Neural cell (in vitro differentiated cells): ENCODE results near the gene RAPGEF3. TPM values are rescaled to one million over a fixed set of nuclear protein-coding genes. Genes with fewer than 3 reads are reported as not detected.

Experiments
- H2AFZ ChIP-seq: fragments of 200-600, 300-800 bp; sonication (generic), shearing (Covaris generic); 2 replicates; pipeline ENCODE4 v1.6.0; 2014; ENCODE audit warnings: low read depth, mild to moderate bottlenecking, antibody characterized with exemption, low read length, moderate library complexity
- H3F3A ChIP-seq: fragments of 200-600 bp; shearing (Covaris generic); 2 replicates; pipeline ENCODE4 v1.6.1; 2016; ENCODE audit warnings: mild to moderate bottlenecking, moderate library complexity, mixed read lengths, antibody characterized with exemption, low read length; ENCODE audit not compliant: insufficient read depth, poor library complexity, severe bottlenecking
- H3K27ac ChIP-seq: fragments of 200-600, 300-800 bp; sonication (generic), shearing (Covaris generic); 2 replicates; pipeline ENCODE4 v1.5.1; 2014; ENCODE audit warnings: mild to moderate bottlenecking, low read length, moderate library complexity
- H3K27me3 ChIP-seq: fragments of 300-800, 200-600 bp; sonication (generic), shearing (Covaris generic); 2 replicates; pipeline ENCODE4 v1.6.0; 2014; ENCODE audit warnings: mild to moderate bottlenecking, low read depth, low read length, moderate library complexity; ENCODE audit not compliant: insufficient read depth
- H3K36me3 ChIP-seq: fragments of 300-800, 200-600 bp; sonication (generic), shearing (Covaris generic); 2 replicates; pipeline ENCODE4 v1.5.1; 2014; ENCODE audit warnings: mild to moderate bottlenecking, antibody characterized with exemption, low read length, moderate library complexity; ENCODE audit not compliant: insufficient read depth
- H3K4me2 ChIP-seq: fragments of 300-800, 200-600 bp; sonication (generic), shearing (Covaris generic); 2 replicates; pipeline ENCODE4 v1.6.0; 2014; ENCODE audit warnings: mild to moderate bottlenecking, low read length
- H3K4me3 ChIP-seq: fragments of 300-800, 200-600 bp; sonication (generic), shearing (Covaris generic); 2 replicates; pipeline ENCODE4 v1.5.1; 2014; ENCODE audit warnings: mild to moderate bottlenecking, low read length, moderate library complexity
- H3K79me2 ChIP-seq: fragments of 200-600 bp; shearing (Covaris generic); replicated peaks from 2 replicates; pipeline ENCODE4 v1.6.0; 2014; ENCODE audit warnings: mild to moderate bottlenecking, low read length, moderate library complexity; ENCODE audit not compliant: insufficient read depth
- H3K9ac ChIP-seq: fragments of 300-800, 200-600 bp; sonication (generic), shearing (Covaris generic); 2 replicates; pipeline ENCODE4 v1.6.1; 2016; ENCODE audit warnings: mild to moderate bottlenecking, low read length, mixed read lengths
- H3K9me2 ChIP-seq: fragments of 200-600 bp; shearing (Covaris generic); 2 replicates; pipeline ENCODE4 v1.6.1; 2016; ENCODE audit warnings: mild to moderate bottlenecking, low read length, mixed read lengths; ENCODE audit not compliant: insufficient read depth
- H3K9me3 ChIP-seq: fragments of 200-600, 300-800 bp; sonication (generic), shearing (Covaris generic); 2 replicates; pipeline ENCODE4 v1.6.1; 2016; ENCODE audit warnings: mild to moderate bottlenecking, mixed run types, low read length, moderate library complexity, mixed read lengths
- H4K20me1 ChIP-seq: fragments of 200-600 bp; shearing (Covaris generic); 2 replicates; pipeline ENCODE4 v1.6.1; 2016; ENCODE audit warnings: mild to moderate bottlenecking, mixed run types; ENCODE audit not compliant: insufficient read depth
- CTCF ChIP-seq: fragments of 450-650 bp; IDR thresholded peaks from 2 replicates; pipeline ENCODE4 v1.5.1; 2014; ENCODE audit warnings: antibody characterized with exemption, mild to moderate bottlenecking, moderate library complexity; ENCODE audit not compliant: poor library complexity, severe bottlenecking
- EP300 ChIP-seq: fragments of 450-650 bp; conservative IDR thresholded peaks from 2 replicates; pipeline ENCODE4 v1.6.1; 2014; ENCODE audit warnings: antibody characterized with exemption, mild to moderate bottlenecking, moderate library complexity; ENCODE audit not compliant: poor library complexity, severe bottlenecking
- EZH2 ChIP-seq: fragments of 200-600, 300-800 bp; shearing (Covaris generic), sonication (generic); IDR thresholded peaks from 2 replicates; pipeline ENCODE4 v1.6.1; 2014; ENCODE audit warnings: antibody characterized with exemption, low read length, borderline replicate concordance, mild to moderate bottlenecking; ENCODE audit not compliant: insufficient read depth, poor library complexity, severe bottlenecking
- MXI1 ChIP-seq: fragments of 450-650 bp; conservative IDR thresholded peaks from 2 replicates; pipeline ENCODE4 v1.6.1; 2014; ENCODE audit warnings: antibody characterized with exemption, mild to moderate bottlenecking; ENCODE audit not compliant: poor library complexity, severe bottlenecking
- POLR2AphosphoS5 ChIP-seq: IDR thresholded peaks from 2 replicates; pipeline ENCODE4 v1.6.1; 2012
- RAD21 ChIP-seq: fragments of 450-650 bp; conservative IDR thresholded peaks from 2 replicates; pipeline ENCODE4 v1.6.1; 2014; ENCODE audit warnings: antibody characterized with exemption, mild to moderate bottlenecking, moderate library complexity
- REST ChIP-seq: IDR thresholded peaks from 2 replicates; pipeline ENCODE4 v1.6.1; 2012; ENCODE audit warnings: borderline replicate concordance
- SMC3 ChIP-seq: fragments of 450-650 bp; conservative IDR thresholded peaks from 2 replicates; pipeline ENCODE4 v1.6.1; 2014; ENCODE audit warnings: antibody characterized with exemption, mild to moderate bottlenecking, moderate library complexity; ENCODE audit not compliant: poor library complexity
- TAF1 ChIP-seq: IDR thresholded peaks from 2 replicates; pipeline ENCODE4 v1.6.1; 2012; ENCODE audit warnings: low read depth
- polyA plus RNA-seq: library from polyadenylated mRNA; depleted of rRNA; stranded (reverse); fragments of >200 nt; gene quantifications from 2 replicates; pipeline ENCODE4 v1.2.3, GENCODE V29; 2014

The RAPGEF3 gene
- polyA plus RNA-seq, 1 donor from 2014 or later = 1.5 TPM

GRCh38 chr12:47778881-47779280 is 20.2 kb upstream of the RAPGEF3 start:
- Histone ChIP-seq H3K36me3 (no peaks in the 10 kb centered on the region), H3K27me3 (no peaks in the 10 kb centered on the region), H3K9me3 (no peaks in the 10 kb centered on the region), H3K4me2 (no peak overlapping the region), H3K9me2 (no peaks in the 10 kb centered on the region), H2AFZ (no peak overlapping the region), H3K9ac (no peak overlapping the region), H3K4me3 (no peak overlapping the region), H3K79me2 (no peaks in the 10 kb centered on the region), H3K27ac (no peak overlapping the region), H4K20me1 (no peaks in the 10 kb centered on the region), H3F3A (no peaks in the 10 kb centered on the region)
- TF ChIP-seq EZH2 = no peak
- TF ChIP-seq MXI1 = no peak
- TF ChIP-seq CTCF = no peak
- no peak for TF ChIP-seq SMC3
- no peak for TF ChIP-seq TAF1
- no peak for TF ChIP-seq REST
- no peak for TF ChIP-seq POLR2AphosphoS5
- TF ChIP-seq RAD21 = no peak
- TF ChIP-seq EP300 = no peak

- Histone ChIP-seq H2AFZ (no peak overlapping the region), H3K9me3 (no peaks in the 10 kb centered on the region), H4K20me1 (no peaks in the 10 kb centered on the region), H3F3A (no peaks in the 10 kb centered on the region), H3K4me2 (no peak overlapping the region), H3K4me3 (no peak overlapping the region), H3K9ac (no peak overlapping the region), H3K27ac (no peak overlapping the region), H3K9me2 (no peaks in the 10 kb centered on the region), H3K79me2 (no peaks in the 10 kb centered on the region), H3K27me3 (no peaks in the 10 kb centered on the region), H3K36me3 (no peaks in the 10 kb centered on the region)
- TF ChIP-seq EP300 (no peak), MXI1 (no peak), CTCF (no peak), TAF1 (no peak), RAD21 (no peak), SMC3 (no peak), POLR2AphosphoS5 (no peak), REST (no peak)
Measured at GRCh38 chr12:47777741-47778558, 19.3 kb upstream of the RAPGEF3 start.
